ENCODE data around the gene ZNF853. TPM values are rescaled to one million over a fixed set of nuclear protein-coding genes. Genes with fewer than 3 reads are reported as not detected.
A peak's percentile ranks its signal among the peaks of the same experiment; 100 is the strongest.

The ZNF853 gene
- polyA plus RNA-seq, 10 donors, result 11.5 to 16.5 (median 14.5) TPM

DNA sequence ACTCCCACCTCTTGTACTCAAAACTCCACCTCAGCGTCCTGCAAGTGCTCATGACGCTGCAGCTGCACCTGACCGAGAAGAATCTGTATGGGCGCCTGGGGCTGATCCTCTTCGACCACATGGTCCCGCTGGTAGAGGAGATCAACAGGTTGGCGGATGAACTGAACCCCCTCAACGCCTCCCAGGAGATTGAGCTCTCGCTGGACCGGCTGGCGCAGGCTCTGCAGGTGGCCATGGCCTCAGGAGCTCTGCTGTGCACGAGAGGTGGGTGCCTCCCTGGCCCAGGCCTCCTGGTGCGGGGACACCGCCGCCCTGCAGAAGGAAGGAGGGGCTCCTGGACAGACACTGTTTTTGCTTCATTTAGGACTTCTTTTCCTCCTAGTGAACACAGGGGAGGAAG is 15.3 kb upstream of the ZNF853 start:
- DNase-seq, result no peak

DNA sequence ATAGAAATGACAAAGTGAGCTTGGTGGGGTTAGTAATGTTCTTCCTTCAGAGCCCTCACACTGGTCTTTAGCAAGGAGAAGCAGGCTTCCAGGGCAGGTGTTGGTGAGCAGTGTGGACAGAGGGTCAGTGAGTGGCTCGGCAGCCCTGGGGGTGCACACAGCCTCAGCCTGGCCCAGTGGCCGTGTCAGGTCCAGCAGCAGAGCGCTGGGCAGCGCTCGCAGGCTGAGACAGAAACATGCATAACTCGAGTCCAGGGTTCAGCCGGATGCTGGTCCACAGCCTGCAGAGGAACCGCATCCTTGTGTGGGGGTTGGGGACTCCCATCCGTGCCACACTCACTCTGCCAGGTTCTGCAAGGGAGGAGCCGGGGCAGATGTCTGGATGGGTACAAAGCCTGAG is 11.0 kb upstream of the ZNF853 start:
- DNase-seq, result no peak

GRCh38 chr7:6606866-6607583 is 8.4 kb upstream of the ZNF853 start:
- DNase-seq, result no peak

GRCh38 chr7:6607651-6608051 is 7.8 kb upstream of the ZNF853 start:
- no peak for DNase-seq

- DNase-seq, result no peak
These were observed 7.3 kb upstream of the ZNF853 start for GRCh38 chr7:6608081-6608480.

DNA sequence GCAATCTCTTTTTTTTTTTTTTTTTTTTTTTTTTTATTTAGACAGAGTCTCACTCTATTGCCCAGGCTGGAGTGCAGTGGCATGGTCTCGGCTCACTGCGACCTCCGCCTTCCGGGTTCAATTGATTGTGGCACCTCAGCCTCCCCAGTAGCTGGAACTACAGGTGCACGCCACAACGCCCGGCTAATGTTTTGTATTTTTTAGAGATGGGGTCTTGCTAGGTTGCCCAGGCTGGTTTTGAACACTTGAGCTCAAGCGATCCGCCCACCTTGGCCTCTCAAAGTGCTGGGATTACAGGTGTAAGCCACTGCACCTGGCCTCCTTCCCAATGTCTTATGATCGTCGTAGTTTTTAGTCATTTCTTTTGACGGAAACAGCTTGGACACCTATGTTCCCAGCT is 6.6 kb upstream of the ZNF853 start:
- no peak for DNase-seq

DNA sequence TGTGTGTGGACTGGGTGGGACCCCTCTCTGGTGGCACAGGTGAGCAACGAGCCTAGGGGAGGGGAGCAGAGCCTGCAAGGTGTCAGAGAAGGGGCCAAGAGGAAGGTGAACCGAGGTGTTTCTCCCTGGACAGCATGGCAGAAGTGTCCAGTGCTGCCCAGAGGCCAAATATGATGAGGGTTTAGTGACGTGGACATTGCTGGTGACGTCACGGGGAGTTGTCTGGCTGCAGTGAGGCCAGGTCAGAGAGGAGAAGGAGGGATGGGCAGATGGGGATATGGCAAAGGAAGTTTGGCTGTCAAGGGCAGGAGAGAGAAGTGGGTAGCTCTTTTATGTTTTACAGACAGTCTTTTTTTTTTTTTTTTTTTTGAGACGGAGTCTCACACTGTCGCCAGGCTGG is 2.6 kb upstream of the ZNF853 start:
- DNase-seq, result no peak

DNA sequence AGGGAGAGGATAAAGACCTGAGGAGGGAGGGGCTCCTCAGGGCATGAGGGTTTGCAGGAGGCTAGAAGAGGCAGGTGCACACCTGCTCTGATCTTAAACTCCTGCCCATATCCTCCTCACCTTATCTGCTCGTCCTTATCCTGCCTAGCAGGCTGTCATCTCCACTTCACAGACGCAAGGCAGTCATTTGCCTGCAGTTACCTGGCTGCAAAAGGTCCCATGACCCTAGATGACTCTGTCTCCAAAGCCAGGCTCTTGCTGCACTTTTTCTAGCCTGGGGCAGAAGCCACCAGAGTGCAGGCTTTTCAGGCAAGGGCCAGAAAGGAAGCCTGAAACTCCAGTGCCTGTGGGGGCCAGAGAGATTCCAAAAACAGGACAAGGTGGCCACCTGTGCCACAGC is 1.7 kb upstream of the ZNF853 start:
- no peak for DNase-seq

DNA sequence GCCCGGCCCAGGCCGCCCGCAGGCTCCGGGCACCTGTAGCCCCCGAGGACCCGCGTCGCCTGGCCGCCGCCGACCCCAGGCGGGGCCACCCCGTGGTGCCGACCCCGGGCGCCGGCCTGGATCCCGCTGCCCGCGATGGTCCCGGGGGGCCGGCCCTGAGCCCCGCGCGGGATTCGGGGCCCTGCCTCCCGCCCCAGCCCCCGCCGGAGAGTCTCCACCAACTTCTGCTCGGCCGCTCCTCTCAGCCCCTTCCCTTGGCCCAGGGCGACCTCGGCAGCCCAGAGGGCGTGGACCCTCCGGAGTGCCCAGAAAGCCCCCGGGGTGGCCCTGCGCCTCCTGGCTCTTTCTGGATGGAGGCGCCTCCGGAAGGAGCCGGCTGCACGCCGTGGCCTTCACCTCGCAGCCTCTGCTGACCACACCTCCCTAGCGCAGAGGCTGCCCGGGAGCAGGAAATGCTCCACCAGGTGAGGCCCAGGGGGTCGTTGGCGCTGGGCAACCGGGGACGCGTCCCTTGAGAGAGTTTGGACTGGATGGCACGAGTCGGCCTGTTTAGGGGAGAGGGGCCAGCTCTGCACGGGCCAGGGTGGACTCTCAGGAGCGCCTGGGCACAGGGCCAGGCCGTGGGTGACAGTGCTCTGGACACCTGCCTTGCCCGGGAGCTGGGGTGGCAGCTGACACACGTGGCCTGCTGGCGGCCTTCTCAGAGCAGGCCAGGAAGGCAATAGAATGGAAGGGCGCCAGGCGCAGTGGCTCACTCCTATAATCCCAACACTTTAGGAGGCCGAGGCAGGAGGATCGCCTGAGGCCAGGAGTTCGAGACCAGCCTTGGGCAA is 529 bp downstream of the ZNF853 start:
- peak in 1 of 3 donors; percentile 55 for DNase-seq

- no peak for DNase-seq
These were observed 1.6 kb downstream of the ZNF853 start for GRCh38 chr7:6616854-6617643.

- no peak for DNase-seq
These were observed 3.2 kb downstream of the ZNF853 start for GRCh38 chr7:6618621-6619020.

DNA sequence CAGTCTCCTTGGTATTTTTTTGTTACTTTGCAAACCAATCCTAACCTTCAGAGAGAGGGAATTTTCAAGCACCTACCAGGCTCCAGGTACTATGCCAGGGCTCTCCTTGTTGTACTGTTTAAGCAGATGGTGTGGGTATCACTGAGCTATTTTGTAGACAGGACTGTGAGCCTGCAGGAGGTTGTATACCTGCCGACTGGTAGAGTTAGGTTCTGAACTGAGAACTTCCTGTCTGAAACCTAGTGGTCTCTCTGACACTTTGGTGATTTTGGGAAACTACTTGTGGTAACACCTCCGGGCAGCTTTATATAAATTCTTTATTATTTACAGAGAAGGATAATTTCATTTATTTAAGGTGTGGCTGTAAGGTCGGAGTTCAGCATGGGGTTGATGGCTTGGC is 4.6 kb downstream of the ZNF853 start:
- no peak for DNase-seq

GRCh38 chr7:6621195-6622133 is 6.1 kb downstream of the ZNF853 start:
- DNase-seq, result no peak

DNA sequence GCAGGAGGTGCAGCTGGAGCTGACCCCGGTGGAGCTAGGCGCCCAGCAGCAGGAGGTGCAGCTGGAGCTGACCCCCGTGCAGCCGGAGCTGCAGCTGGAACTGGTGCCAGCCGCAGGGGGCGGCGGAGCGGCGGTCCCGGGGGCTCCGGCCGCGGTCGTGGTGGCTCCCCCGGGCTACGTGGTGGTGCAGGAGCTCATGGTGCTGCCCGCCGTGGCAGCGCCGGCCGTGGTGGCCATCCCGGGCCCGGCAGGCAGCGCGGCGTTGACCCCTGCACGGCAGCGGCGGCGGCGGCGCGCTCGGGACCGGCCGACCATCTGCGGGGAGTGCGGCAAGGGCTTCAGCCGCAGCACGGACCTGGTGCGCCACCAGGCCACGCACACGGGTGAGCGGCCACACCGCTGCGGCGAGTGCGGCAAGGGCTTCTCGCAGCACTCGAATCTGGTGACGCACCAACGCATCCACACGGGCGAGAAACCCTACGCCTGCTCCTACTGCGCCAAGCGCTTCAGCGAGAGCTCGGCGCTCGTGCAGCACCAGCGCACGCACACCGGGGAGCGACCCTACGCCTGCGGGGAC is 6.8 kb downstream of the ZNF853 start:
- no peak for DNase-seq

DNA sequence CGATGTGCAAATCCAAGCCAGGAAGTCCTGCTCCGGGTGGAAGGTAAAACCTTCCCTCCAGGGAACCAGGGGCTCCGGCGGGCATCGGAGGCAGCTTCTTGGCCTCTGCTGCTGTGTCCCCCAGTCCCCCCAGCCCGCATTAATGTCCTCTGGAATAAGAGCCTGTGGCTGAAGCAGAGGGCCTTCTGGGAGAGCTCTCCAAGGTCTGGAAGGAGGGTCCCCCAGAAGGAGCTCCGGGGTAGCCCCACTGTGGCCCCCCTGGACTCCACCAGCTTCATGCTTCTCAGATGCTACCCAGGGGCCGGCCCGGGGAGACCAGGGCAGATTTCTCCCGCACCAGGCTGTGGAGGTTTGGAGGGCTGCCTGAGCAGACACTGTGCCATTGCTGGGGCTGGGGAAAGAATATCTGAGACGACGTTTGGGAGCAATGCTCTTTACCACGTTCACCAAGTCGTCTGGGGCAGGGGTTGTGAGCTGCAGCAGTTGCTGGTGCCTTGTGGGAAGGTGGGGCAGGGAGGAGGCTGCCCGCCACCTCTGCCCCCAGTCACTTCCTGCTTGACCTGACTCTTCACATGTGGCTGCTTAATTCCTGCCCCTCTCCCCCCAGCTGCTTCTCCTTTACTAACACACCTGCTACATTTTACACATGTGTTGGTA is 8.3 kb downstream of the ZNF853 start:
- no peak for DNase-seq

DNA sequence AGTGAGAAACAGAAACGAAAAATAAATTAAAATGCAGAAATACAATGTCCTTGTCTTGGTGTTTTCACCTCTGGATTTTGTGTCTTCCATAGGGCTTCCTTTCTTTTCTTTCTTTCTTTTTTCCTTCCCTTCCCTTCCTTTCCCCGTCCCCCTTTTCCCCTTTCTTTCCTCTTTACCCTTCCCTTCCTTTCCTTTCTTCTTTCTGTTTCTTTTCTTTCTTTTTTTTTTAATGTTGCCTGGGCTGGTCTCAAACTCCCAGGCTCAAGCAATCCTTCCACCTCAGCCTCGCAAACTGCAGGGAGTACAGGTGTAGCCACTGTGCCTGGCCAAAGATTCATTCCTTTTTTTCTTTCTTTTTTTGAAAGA is 8.8 kb downstream of the ZNF853 start:
- DNase-seq, result no peak

- DNase-seq, result no peak
These were observed 12.6 kb downstream of the ZNF853 start for GRCh38 chr7:6628045-6628444.

DNA sequence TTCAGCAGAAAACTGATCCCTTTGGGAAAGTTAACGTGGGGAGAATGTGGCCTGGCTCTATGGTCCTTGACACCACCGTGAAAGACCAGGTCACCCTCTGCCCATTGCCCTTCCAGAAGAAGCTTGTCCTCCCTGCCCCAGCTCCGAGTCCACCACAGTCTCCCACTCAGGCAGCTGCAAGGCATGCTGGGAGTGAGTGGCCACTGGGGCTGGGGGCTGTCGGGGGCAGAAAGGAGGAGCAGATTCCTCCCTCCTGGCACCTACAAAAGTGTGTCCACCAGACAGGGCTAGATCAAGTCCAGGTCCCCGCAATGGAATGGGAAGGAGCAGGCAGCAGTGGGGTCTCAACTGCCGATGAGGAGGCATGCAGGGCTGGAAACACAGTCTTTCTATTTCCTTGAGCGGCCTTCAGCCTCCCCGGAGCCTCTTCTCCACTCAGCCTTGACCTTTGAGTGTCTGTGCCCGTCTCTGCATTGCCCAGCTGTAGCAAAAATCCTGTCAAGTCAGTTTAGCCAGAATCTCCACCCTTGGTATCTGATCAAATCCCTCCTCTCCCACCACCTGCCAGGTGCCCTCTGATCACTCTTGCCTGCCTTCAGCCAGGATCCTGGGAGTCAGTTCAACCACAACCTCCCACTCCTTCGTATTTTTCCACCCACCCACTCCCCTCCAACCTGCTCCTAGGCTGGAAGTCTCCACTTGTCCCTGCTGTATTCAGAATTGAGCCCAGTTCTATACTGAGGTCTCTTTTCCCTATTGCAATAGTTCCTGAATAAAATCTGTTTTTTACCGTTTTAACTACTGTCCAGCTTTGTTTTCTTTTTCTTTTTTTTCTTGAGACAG is 14.8 kb downstream of the ZNF853 start:
- DNase-seq, result no peak

- DNase-seq, result no peak
These were observed 16.2 kb downstream of the ZNF853 start for GRCh38 chr7:6631605-6632004.

GRCh38 chr7:6634021-6634420 is 18.6 kb downstream of the ZNF853 start:
- DNase-seq, result no peak

Data from muscle of back (tissue), 11 donors.